Activated naive CD8-positive, alpha-beta T cell treated with anti-CD3 and anti-CD28 coated beads, Interleukin-2, amount 50 U/mL, for 16 hours (primary cell): Measurements from ENCODE around the gene HYAL3.
A peak's percentile ranks its signal among the peaks of the same experiment; 100 is the strongest.

ENCODE experiments used
- DNase-seq: peaks from one replicate; pipeline ENCODE4 v3.0.0-alpha.2; 2020; ENCODE audit warnings: low read depth, low spot score

Gene HYAL3

GRCh38 chr3:50298836-50299637 is at the start of gene HYAL3, which contains the start of gene NAA80:
Gene HYAL3, minus strand, starts transcription at chr3:50299405. Its CDS starts 3,803 bp downstream, at chr3:50295602.
Gene NAA80, minus strand, starts transcription at chr3:50299405. Its CDS starts 1,942 bp downstream, at chr3:50297463.
- DNase-seq: peak; percentile 99

GRCh38 chr3:50347187-50347813 is 48.1 kb upstream of the HYAL3 start:
- peak; percentile 55 for DNase-seq

- peak; percentile 27 for DNase-seq
Observed at GRCh38 chr3:50345586-50346234, 46.5 kb upstream of the HYAL3 start, which contains the start of gene ZMYND10. Gene ZMYND10, minus strand, starts transcription at chr3:50345732. Its CDS starts 153 bp downstream, at chr3:50345579.

GRCh38 chr3:50345008-50345407 is 45.8 kb upstream of the HYAL3 start:
- no peak for DNase-seq

- DNase-seq: no peak
Observed at GRCh38 chr3:50342813-50343633, 43.8 kb upstream of the HYAL3 start.

- no peak for DNase-seq
Observed at GRCh38 chr3:50341996-50342650, 42.9 kb upstream of the HYAL3 start.

- no peak for DNase-seq
Observed at GRCh38 chr3:50341537-50341936, 42.3 kb upstream of the HYAL3 start.

GRCh38 chr3:50340448-50341329 is 41.5 kb upstream of the HYAL3 start, which contains the start of gene RASSF1:
Gene RASSF1, minus strand, starts transcription at chr3:50340836. Its CDS starts 31 bp downstream, at chr3:50340805.
- DNase-seq: no peak

GRCh38 chr3:50340147-50340447 is 40.9 kb upstream of the HYAL3 start:
- DNase-seq: no peak

GRCh38 chr3:50339485-50340146 is 40.4 kb upstream of the HYAL3 start:
- DNase-seq: no peak

- DNase-seq: no peak
Observed at GRCh38 chr3:50338965-50339364, 39.8 kb upstream of the HYAL3 start.

GRCh38 chr3:50337175-50337861 is 38.1 kb upstream of the HYAL3 start:
- peak; percentile 93 for DNase-seq

- DNase-seq: no peak
Observed at GRCh38 chr3:50336452-50337174, 37.4 kb upstream of the HYAL3 start.

- no peak for DNase-seq
Observed at GRCh38 chr3:50334339-50335075, 35.3 kb upstream of the HYAL3 start.

- DNase-seq: no peak
Observed at GRCh38 chr3:50333744-50334328, 34.6 kb upstream of the HYAL3 start.

- DNase-seq: no peak
Observed at GRCh38 chr3:50331364-50331907, 32.2 kb upstream of the HYAL3 start.

- DNase-seq: no peak
Observed at GRCh38 chr3:50330330-50330729, 31.1 kb upstream of the HYAL3 start.
